Endothelial cell of umbilical vein (primary cell): ENCODE data around the gene TBC1D5. TPM values are rescaled to one million over a fixed set of nuclear protein-coding genes. Genes with fewer than 3 reads are reported as not detected.
"Not testable (repeated sequence)": the region's sequence is repeated elsewhere in the genome, so short reads cannot be mapped to it uniquely, and the experiment has no call there.

Source experiments
- BruUV-seq: library from RNA; stranded (reverse); fragments of 400-500 nt; replicated peaks from 2 replicates; lab custom pipeline; 2021; lab: Mats Ljungman, UMichigan
- CTCF ChIA-PET: fragments of 300-600, 350-600 bp; sonication (Branson Sonifier 250); formaldehyde crosslinking; loops from one replicate; lab custom pipeline; 2021; ENCODE audit warnings: antibody characterized with exemption, inconsistent platforms; lab: Charles Lee
- POLR2A ChIA-PET: fragments of 300-600, 350-600 bp; sonication (Branson Sonifier 250); formaldehyde crosslinking; loops from one replicate; lab custom pipeline; 2021; ENCODE audit warnings: antibody characterized with exemption, inconsistent platforms; lab: Charles Lee
- DNase-seq: peaks from one replicate; pipeline ENCODE4 v3.0.0-alpha.2; 2011; ENCODE audit warnings: low read depth, low spot score
- FAIRE-seq: peaks from 2 replicates; lab custom pipeline; 2011; peaks lifted over from hg19 to GRCh38; lab: Jason Lieb, UNC
- H2AFZ ChIP-seq: 2 replicates; pipeline ENCODE4 v1.6.0; 2012; ENCODE audit warnings: low read depth, low read length, control low read depth, inconsistent platforms
- H3K27ac ChIP-seq: 2 replicates; pipeline ENCODE4 v1.5.1; 2011; ENCODE audit warnings: low read depth, mild to moderate bottlenecking, control low read depth, low read length, moderate library complexity; ENCODE audit not compliant: insufficient read depth
- H3K27me3 ChIP-seq, 2 experiments: 2 replicates each; pipeline versions ENCODE4 v1.6.0 to v1.6.1; 2011; ENCODE audit warnings: low read length in 2 of 2, mixed read lengths in 1 of 2; ENCODE audit not compliant: control insufficient read depth in 2 of 2, insufficient read depth in 2 of 2
- H3K36me3 ChIP-seq, 2 experiments: 2 replicates in 1 of 2; 3 replicates in 1 of 2; pipeline ENCODE4 v1.5.1; 2011; ENCODE audit warnings: low read length in 2 of 2, mild to moderate bottlenecking in 1 of 2, moderate library complexity in 1 of 2; ENCODE audit not compliant: control insufficient read depth in 2 of 2, insufficient read depth in 2 of 2; ENCODE audit errors: extremely low read depth in 1 of 2
- H3K4me1 ChIP-seq: 3 replicates; pipeline ENCODE4 v1.5.1; 2011; ENCODE audit warnings: mild to moderate bottlenecking, low read length; ENCODE audit not compliant: control insufficient read depth, insufficient read depth; ENCODE audit errors: extremely low read depth
- H3K4me2 ChIP-seq: 2 replicates; pipeline ENCODE4 v1.6.1; 2011; ENCODE audit warnings: low read length, control low read depth, mixed read lengths; ENCODE audit not compliant: insufficient read depth
- H3K4me3 ChIP-seq, 3 experiments: fragments of 200-600 bp in 1 of 3; sonication (generic), shearing (Covaris generic) in 1 of 3; replicated peaks in 1 of 3; 2 replicates each; pipeline ENCODE4 v1.5.1; 2011 to 2016; ENCODE audit warnings: control low read depth in 3 of 3, low read length in 3 of 3, mild to moderate bottlenecking in 2 of 3, inconsistent platforms in 1 of 3, low read depth in 1 of 3, moderate library complexity in 1 of 3; ENCODE audit not compliant: insufficient read depth in 1 of 3
- H3K79me2 ChIP-seq: 2 replicates; pipeline ENCODE4 v1.6.0; 2012; ENCODE audit warnings: low read length, inconsistent platforms; ENCODE audit not compliant: control insufficient read depth, insufficient read depth
- H3K9ac ChIP-seq: replicated peaks from 2 replicates; pipeline ENCODE3; 2011; ENCODE audit warnings: low read length, control low read depth; ENCODE audit not compliant: insufficient read depth; ENCODE audit errors: extremely low read depth
- H3K9me1 ChIP-seq: replicated peaks from 3 replicates; pipeline ENCODE4 v1.6.0; 2011; ENCODE audit warnings: mild to moderate bottlenecking, low read length; ENCODE audit not compliant: control insufficient read depth, insufficient read depth; ENCODE audit errors: extremely low read depth
- H3K9me3 ChIP-seq: replicated peaks from 2 replicates; pipeline ENCODE4 v1.5.1; 2012; ENCODE audit warnings: low read length, inconsistent platforms; ENCODE audit not compliant: control insufficient read depth, insufficient read depth
- H4K20me1 ChIP-seq: replicated peaks from 2 replicates; pipeline ENCODE3; 2011; ENCODE audit warnings: mild to moderate bottlenecking, low read length; ENCODE audit not compliant: control insufficient read depth, insufficient read depth; ENCODE audit errors: extremely low read depth
- EZH2 ChIP-seq: IDR thresholded peaks from 2 replicates; pipeline ENCODE4 v1.6.1; 2012; ENCODE audit warnings: borderline replicate concordance, low read depth, mild to moderate bottlenecking, moderate library complexity, low read length, inconsistent platforms; ENCODE audit not compliant: severe bottlenecking
- FOS ChIP-seq: IDR thresholded peaks from 2 replicates; pipeline ENCODE4 v1.6.1; 2011; ENCODE audit warnings: mild to moderate bottlenecking, low read length, moderate library complexity, borderline replicate concordance; ENCODE audit not compliant: insufficient read depth
- GATA2 ChIP-seq: IDR thresholded peaks from 2 replicates; pipeline ENCODE4 v1.7.0; 2011; ENCODE audit warnings: low read depth, mild to moderate bottlenecking, moderate library complexity, mixed read lengths, low read length; ENCODE audit not compliant: insufficient read length, insufficient read depth
- JUN ChIP-seq: IDR thresholded peaks from 2 replicates; pipeline ENCODE4 v1.6.1; 2011; ENCODE audit warnings: borderline replicate concordance, low read depth; ENCODE audit not compliant: insufficient read length, insufficient read depth
- MYC ChIP-seq: IDR thresholded peaks from one replicate; pipeline ENCODE4 v1.6.1; 2011; ENCODE audit warnings: mild to moderate bottlenecking, low read depth, low read length
- POLR2A ChIP-seq: IDR thresholded peaks from 2 replicates; pipeline ENCODE4 v1.6.1; 2012; ENCODE audit warnings: low read depth, mild to moderate bottlenecking, control low read depth, low read length
- POLR2AphosphoS5 ChIP-seq: IDR thresholded peaks from 2 replicates; pipeline ENCODE4 v1.6.1; 2012; ENCODE audit warnings: low read depth, mild to moderate bottlenecking, control low read depth, low read length, moderate library complexity; ENCODE audit not compliant: insufficient read depth
- dilution Hi-C: fragments of 300-500 bp; cut with MboI; formaldehyde crosslinking; loops from one replicate; pipeline ENCODE4 v1.15.0; 2019; ENCODE audit warnings: low sequenced_read_pairs; ENCODE audit not compliant: extremely low pct_ligation_motif_present
- intact Hi-C: fragments of 100-400 bp; cut with micrococcal nuclease; formaldehyde crosslinking; loops from one replicate; pipeline ENCODE4 v1.10.0; 2022
- polyA plus RNA-seq, 4 experiments: library from polyadenylated mRNA; depleted of rRNA in 3 of 4; stranded (reverse) in 3 of 4; unstranded in 1 of 4; fragments of >200 nt; gene quantifications; 2 replicates each; pipeline versions ENCODE4 v1.2.1 to v1.2.3, GENCODE V29; 2011 to 2012; ENCODE audit warnings: missing spikeins in 1 of 4
- total RNA-seq: library from RNA; stranded (reverse); gene quantifications from 2 replicates; pipeline ENCODE4 v1.2.3, GENCODE V29; 2021
- TF ChIP-seq, protein P1 (sequence below), 2 donors: IDR thresholded peaks; 1 replicate in 1 of 2; 2 replicates in 1 of 2; pipeline ENCODE4 v1.5.1; 2011; ENCODE audit warnings: low read length in 2 of 2, mild to moderate bottlenecking in 2 of 2, moderate library complexity in 2 of 2, control low read depth in 1 of 2, inconsistent platforms in 1 of 2, low read depth in 1 of 2; ENCODE audit not compliant: insufficient read depth in 1 of 2; ENCODE audit errors: extremely low read depth in 1 of 2
- TF ChIP-seq, protein P2 (sequence below): IDR thresholded peaks from 2 replicates; pipeline ENCODE4 v1.6.1; 2011; ENCODE audit not compliant: insufficient read depth, insufficient read length

The TBC1D5 gene
- total and polyA plus RNA-seq, 2 donors (not counting 3 experiments of a cell fraction or from before 2014, with no cell fraction given) = 17.5 to 44.7 TPM

DNA sequence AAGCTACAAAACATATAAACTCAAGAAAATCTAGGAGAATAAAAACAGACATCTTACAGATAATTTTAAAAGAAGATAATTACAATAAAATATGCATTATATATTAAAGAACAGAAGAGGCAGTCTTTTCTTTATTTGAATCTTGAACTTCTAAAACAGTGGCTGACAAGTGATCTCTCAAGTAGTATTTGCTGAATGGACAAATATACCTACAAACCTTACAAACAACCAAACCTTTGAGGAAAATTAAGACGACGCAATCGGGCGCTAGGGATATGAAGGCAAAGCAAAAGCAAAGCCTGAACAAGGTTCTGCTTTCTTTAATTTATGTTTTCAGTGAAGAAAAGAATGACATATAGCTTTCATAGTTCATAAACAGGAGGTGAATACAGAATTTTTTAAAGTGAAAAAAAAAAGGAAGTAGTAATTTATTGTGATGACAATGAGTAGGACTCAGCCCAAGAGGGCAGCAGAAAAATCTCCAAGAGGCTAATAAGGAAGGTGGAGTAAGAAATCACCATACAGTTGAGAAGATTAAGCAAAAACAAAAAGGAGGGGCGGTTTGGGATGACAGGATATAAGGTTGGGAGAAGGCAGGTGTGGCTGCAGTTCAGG, 347.8 kb downstream of the TBC1D5 start:
- Histone ChIP-seq H4K20me1 (no peaks in the 10 kb centered on the region), H3K4me3 (no peak overlapping the region), H3K36me3 (no peaks in the 10 kb centered on the region), H3K79me2 (no peaks in the 10 kb centered on the region), H2AFZ (no peak overlapping the region), H3K27me3 (no peaks in the 10 kb centered on the region), H3K9ac (no peak overlapping the region), H3K4me2 (no peak overlapping the region), H3K9me3 (no peaks in the 10 kb centered on the region), H3K4me1 (no peaks in the 10 kb centered on the region), H3K27ac (no peak overlapping the region), H3K9me1 (no peaks in the 10 kb centered on the region)
- DNase-seq (no peak), FAIRE-seq (no peak)
- dilution Hi-C loops = no loop called here
- ChIA-PET CTCF (no interaction called here), POLR2A (no interaction called here)
- no TSS peak for BruUV-seq
- TF ChIP-seq GATA2 (no peak), MYC (no peak), POLR2AphosphoS5 (no peak), POLR2A (no peak), JUN (no peak), FOS (no peak), EZH2 (no peak)
- TF ChIP-seq, protein P1, sequence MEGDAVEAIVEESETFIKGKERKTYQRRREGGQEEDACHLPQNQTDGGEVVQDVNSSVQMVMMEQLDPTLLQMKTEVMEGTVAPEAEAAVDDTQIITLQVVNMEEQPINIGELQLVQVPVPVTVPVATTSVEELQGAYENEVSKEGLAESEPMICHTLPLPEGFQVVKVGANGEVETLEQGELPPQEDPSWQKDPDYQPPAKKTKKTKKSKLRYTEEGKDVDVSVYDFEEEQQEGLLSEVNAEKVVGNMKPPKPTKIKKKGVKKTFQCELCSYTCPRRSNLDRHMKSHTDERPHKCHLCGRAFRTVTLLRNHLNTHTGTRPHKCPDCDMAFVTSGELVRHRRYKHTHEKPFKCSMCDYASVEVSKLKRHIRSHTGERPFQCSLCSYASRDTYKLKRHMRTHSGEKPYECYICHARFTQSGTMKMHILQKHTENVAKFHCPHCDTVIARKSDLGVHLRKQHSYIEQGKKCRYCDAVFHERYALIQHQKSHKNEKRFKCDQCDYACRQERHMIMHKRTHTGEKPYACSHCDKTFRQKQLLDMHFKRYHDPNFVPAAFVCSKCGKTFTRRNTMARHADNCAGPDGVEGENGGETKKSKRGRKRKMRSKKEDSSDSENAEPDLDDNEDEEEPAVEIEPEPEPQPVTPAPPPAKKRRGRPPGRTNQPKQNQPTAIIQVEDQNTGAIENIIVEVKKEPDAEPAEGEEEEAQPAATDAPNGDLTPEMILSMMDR (IDR thresholded peaks at IDR 0.05; ENCODE audit: extremely low read depth in 1 of 2, insufficient read depth in 1 of 2, low read depth in 1 of 2, low read length in 2 of 2) = no peak
- TF ChIP-seq, protein P2, sequence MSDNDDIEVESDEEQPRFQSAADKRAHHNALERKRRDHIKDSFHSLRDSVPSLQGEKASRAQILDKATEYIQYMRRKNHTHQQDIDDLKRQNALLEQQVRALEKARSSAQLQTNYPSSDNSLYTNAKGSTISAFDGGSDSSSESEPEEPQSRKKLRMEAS = no peak
- intact Hi-C loops = no loop called here

DNA sequence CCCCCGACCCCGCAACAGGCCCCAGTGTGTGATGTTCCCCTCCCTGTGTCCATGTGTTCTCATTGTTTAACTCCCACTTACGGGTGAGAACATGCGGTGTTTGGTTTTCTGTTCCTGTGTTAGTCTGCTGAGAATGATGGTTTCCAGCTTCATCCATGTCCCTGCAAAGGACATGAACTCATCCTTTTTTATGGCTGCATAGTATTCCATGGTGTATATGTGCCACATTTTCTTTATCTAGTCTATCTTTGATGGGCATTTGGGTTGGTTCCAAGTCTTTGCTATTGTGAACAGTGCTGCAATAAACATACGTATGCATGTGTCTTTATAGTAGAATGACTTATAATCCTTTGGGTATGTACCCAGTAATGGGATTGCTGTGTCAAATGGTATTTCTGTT, 349.9 kb downstream of the TBC1D5 start:
- BruUV-seq, H3K4me1 ChIP-seq, intact Hi-C loops, dilution Hi-C loops, H3K9ac ChIP-seq, H2AFZ ChIP-seq, H3K27me3 ChIP-seq, CTCF ChIA-PET, H3K9me1 ChIP-seq, H3K4me3 ChIP-seq, H3K4me2 ChIP-seq, H3K79me2 ChIP-seq, H3K9me3 ChIP-seq, FAIRE-seq, H3K27ac ChIP-seq, DNase-seq, H3K36me3 ChIP-seq, H4K20me1 ChIP-seq, POLR2A ChIA-PET: not testable (repeated sequence)
